ENCODE results near the gene PDHX. TPM values are rescaled to one million over a fixed set of nuclear protein-coding genes. Genes with fewer than 3 reads are reported as not detected.

Gene PDHX
- total RNA-seq, 1 donor from 2014 or later = 39.1 TPM

DNA sequence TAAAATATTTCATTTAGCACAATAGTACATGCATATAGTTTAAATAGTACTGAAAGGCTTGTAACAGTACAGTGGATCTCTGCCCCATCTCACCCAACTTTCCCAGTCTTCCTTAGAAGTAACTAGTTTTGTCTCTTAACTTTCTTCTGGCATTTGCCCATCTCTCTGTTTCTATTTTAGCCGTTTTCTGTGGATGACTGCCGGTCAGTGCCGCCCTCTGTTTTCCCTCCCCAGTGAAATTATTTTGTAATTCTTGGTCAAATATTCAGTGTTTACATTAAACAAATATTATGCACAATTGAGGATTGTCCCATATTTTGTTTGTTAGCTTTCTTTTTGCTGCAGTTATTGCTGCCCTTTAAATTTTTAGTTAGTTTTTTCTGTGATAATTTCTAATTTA is 8.3 kb downstream of the PDHX start:
- DNase-seq = no peak
- Histone ChIP-seq H3K36me3 (no peaks in the 10 kb centered on the region), H3K27ac (no peak overlapping the region), H3K9me3 (no peaks in the 10 kb centered on the region), H3K4me1 (peaks cover 32% of the 10 kb centered on the region), H3K4me3 (no peak overlapping the region), H3K27me3 (ENCODE audit: low read depth) (no peaks in the 10 kb centered on the region)
- intact Hi-C loops (cut with DNase I) = loop anchor here (5.0 kb wide), 1 partner anchor 463 kb away; no protein-coding TSS in a partner anchor
- peak in 1 of 2 donors; percentile 14 for ATAC-seq
- TF ChIP-seq CTCF (IDR thresholded peaks at IDR 0.05) = no peak

GRCh38 chr11:34926101-34926830 is 9.8 kb downstream of the PDHX start:
- Histone ChIP-seq H3K36me3 (no peaks in the 10 kb centered on the region), H3K27me3 (ENCODE audit: low read depth) (no peaks in the 10 kb centered on the region), H3K27ac (no peak overlapping the region), H3K9me3 (no peaks in the 10 kb centered on the region), H3K4me1 (peaks cover 34% of the 10 kb centered on the region), H3K4me3 (no peak overlapping the region)
- no peak for DNase-seq
- peak; percentile 53 to 80 for ATAC-seq
- intact Hi-C loops (cut with DNase I) = loop anchor here (5.0 kb wide), 1 partner anchor 461 kb away; no protein-coding TSS in a partner anchor
- TF ChIP-seq CTCF (IDR thresholded peaks at IDR 0.05) = peak; percentile 69

DNA sequence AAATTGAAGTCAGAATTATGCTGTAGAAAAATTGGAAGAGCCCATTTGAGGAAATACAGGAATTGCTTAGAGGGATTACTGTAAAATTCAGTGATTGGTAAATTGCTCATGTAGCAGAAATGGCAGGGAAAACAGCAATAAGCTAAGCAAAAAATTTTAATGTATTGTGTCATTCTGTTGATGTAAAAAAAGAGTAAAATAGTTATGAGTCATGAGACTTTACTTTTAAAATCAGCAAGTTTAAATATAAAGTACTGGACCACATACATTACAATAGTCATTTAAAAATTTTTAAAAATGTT is 10.4 kb downstream of the PDHX start:
- H3K9me3 ChIP-seq = no peaks in the 10 kb centered on the region
- no peak overlapping the region for H3K27ac ChIP-seq
- H3K4me3 ChIP-seq = no peak overlapping the region
- peaks cover under 1% of the 10 kb centered on the region for H3K36me3 ChIP-seq
- DNase-seq (no peak), ATAC-seq (no peak)
- TF ChIP-seq CTCF (IDR thresholded peaks at IDR 0.05) = no peak
- no peaks in the 10 kb centered on the region for H3K27me3 ChIP-seq (ENCODE audit: low read depth)
- peaks cover 34% of the 10 kb centered on the region for H3K4me1 ChIP-seq
- intact Hi-C loops (cut with DNase I) = loop anchor here (5.0 kb wide), 1 partner anchor 461 kb away; no protein-coding TSS in a partner anchor

- intact Hi-C loops (cut with DNase I) = loop anchor here (5.0 kb wide), 1 partner anchor 459 kb away; no protein-coding TSS in a partner anchor
- Histone ChIP-seq H3K36me3 (peaks cover 17% of the 10 kb centered on the region), H3K27ac (no peak overlapping the region), H3K4me1 (peaks cover 34% of the 10 kb centered on the region), H3K27me3 (ENCODE audit: low read depth) (no peaks in the 10 kb centered on the region), H3K4me3 (no peak overlapping the region), H3K9me3 (no peaks in the 10 kb centered on the region)
- ATAC-seq (no peak), DNase-seq (no peak)
- TF ChIP-seq CTCF (IDR thresholded peaks at IDR 0.05) = no peak
These were observed 12.0 kb downstream of the PDHX start for GRCh38 chr11:34928268-34928959.

- intact Hi-C loops (cut with DNase I) = loop anchor here (5.0 kb wide), 1 partner anchor 458 kb away; no protein-coding TSS in a partner anchor
- no peak for TF ChIP-seq CTCF (IDR thresholded peaks at IDR 0.05)
- DNase-seq (no peak), ATAC-seq (no peak)
- H3K9me3 ChIP-seq = no peaks in the 10 kb centered on the region
- peaks cover 19% of the 10 kb centered on the region for H3K36me3 ChIP-seq
- H3K27me3 ChIP-seq (ENCODE audit: low read depth) = no peaks in the 10 kb centered on the region
- H3K27ac ChIP-seq = no peak overlapping the region
- H3K4me1 ChIP-seq = peaks cover 34% of the 10 kb centered on the region
- no peak overlapping the region for H3K4me3 ChIP-seq
These were observed 12.7 kb downstream of the PDHX start for GRCh38 chr11:34928960-34929680.

Data from lower lobe of right lung (tissue), 2 donors.